ENCODE results near the gene LHFPL6.

LHFPL6 gene

DNA sequence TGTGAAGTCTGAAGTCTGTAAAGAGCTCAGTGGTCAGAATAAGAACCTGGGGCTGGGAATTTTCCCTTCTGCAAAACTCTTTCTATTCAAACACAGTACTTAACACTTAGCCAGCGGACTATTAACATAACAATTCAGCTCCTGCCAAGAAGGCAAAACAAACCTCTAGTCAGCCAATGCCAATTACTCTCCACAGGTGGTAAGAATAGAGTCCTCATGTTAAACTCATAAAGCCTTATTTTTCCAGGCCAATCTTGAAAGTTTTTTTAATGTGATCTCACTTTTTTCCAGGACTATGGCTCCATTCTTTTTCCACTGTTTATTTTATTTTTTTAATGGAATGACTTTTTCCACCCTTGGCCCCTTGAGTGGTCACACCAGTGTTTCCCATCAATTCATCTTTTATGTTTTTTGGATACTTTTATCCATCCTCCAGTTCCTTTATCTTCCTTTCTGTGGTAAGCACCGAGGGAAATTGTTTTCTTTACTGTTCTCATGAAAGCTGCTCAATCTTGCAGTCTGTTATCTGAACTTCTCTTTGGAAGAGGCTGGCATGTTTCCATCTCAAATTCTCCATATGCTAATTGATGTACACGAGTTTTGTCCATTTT, 217.3 kb downstream of the LHFPL6 start:
- DNase-seq (ENCODE audit: low read depth in 2 of 2), result no peak

DNA sequence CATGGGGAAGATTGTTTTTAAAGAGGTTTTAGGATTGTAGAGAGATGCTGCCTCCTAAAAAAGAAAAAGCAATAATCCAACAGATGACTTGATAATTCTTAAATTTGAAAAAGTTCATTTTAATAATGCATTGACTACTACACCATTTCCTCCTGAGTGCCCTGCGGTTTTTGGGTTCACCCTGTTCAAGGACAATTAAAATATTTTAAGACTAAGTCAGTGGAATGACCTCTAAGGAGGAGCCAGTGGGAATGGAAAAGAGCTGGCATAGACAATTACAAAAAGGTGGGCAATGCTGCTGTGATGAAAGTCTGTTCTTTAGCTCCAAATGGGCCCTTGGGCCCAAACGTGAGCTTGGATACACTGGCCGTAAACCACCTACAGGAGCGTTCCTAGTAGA, 217.8 kb downstream of the LHFPL6 start:
- no peak for DNase-seq (ENCODE audit: low read depth in 2 of 2)

DNA sequence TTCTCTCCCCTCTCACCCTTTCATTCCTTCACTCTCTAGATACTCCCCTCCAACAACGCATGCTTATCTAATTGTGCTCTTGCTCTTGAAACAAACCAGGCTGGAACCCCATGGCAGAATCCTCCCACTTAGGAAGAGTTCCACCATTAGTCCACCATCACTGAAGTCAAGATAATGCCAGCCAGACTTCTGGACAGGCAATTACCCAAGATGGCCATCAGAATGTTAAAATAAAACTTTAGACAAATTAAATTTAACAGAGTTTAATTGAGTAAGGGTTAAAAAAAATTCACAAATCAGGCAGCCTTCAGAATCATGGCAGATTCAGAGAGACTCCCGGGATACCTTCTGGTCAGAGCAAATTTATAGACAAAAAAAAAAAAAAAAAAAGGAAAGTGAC, 221.5 kb downstream of the LHFPL6 start:
- DNase-seq (ENCODE audit: low read depth in 2 of 2), result no peak

GRCh38 chr13:39379667-39380655, 223.0 kb downstream of the LHFPL6 start:
- no peak for DNase-seq (ENCODE audit: low read depth in 2 of 2)

DNA sequence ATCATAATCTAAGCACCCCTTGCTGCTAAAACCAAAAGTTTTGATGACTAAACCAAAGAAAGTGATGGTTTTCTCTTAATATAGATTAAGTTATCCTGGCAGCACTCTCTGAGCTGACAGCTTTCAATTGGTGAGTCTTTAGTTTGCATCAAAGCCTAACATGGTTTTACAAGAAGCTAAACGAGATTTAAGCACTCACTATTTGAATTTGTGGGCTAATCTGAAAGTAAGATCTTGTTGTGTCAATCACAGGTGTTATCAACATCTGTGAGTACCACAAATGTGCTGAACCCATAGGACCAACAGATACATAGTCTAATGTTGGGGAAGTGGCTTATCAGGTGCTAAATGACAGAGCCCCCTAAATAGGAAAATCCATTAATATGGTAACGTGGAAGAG, 223.9 kb downstream of the LHFPL6 start:
- DNase-seq (ENCODE audit: low read depth in 2 of 2), result no peak

- no peak for DNase-seq (ENCODE audit: low read depth in 2 of 2)
Observed at GRCh38 chr13:39378306-39378705, 224.7 kb downstream of the LHFPL6 start.

DNA sequence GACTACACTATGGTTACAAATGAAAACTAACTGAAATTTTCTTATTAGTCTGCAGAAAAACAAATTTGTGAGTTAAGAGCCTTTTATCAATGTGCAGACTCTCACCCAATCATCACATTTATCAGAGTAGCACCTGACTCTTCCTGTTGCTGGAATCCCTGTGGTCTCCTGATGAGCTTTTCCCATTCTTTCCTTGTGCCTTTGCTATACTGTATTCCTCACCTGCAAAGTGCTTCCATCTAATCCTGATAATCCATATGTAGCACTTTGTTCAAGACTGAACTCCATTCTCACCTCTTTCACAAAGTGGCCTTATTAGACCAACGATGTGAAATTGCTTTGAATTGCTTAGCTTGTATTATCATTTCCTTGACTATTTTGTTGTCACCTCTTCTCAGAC, 225.3 kb downstream of the LHFPL6 start:
- no peak for DNase-seq (ENCODE audit: low read depth in 2 of 2)

DNA sequence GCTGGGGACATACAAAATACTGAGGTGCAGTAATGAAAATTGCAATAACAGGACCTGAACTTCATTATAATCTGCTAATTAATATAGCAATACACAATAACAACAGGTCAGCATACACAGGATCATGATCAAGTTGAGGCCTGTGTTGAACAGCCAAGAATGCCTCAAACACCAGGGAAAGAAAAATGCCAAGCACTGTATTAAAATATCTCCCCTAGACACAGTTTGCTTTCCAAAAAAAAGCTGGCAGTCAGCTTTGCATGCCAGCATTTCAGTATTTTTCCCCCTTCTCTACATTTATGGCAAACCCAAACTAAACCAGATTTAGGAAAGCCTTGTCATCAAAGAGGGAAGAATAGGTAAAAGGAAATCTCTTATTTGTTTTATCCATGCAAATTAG, 226.9 kb downstream of the LHFPL6 start:
- no peak for DNase-seq (ENCODE audit: low read depth in 2 of 2)

- no peak for DNase-seq (ENCODE audit: low read depth in 2 of 2)
Observed at GRCh38 chr13:39375601-39376000, 227.4 kb downstream of the LHFPL6 start.

DNA sequence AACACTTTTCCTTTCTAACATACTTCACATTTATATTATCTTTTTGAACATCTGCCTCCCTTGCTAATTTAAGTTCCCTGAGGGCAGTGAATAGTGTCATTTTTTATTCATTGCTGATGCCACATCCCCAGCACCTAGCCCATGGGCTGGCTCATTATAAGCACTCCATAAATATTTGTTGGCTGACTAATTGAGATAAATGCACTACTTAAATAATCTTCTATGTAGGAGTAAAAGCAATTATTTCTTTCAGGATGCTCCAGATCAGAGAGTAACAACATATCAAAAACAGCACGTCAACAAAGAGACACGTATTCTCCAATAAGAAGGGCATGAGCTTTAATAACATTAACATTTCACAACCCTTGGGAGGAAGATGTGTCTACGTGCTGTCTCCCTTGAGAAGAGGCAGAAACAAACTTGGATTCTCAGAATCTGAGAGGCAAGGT, 228.2 kb downstream of the LHFPL6 start:
- DNase-seq (ENCODE audit: low read depth in 2 of 2), result no peak

GRCh38 chr13:39373145-39373544, 229.8 kb downstream of the LHFPL6 start:
- no peak for DNase-seq (ENCODE audit: low read depth in 2 of 2)

GRCh38 chr13:39371706-39372105, 231.3 kb downstream of the LHFPL6 start:
- no peak for DNase-seq (ENCODE audit: low read depth in 2 of 2)

GRCh38 chr13:39370554-39370953, 232.4 kb downstream of the LHFPL6 start:
- DNase-seq (ENCODE audit: low read depth in 2 of 2), result no peak

DNA sequence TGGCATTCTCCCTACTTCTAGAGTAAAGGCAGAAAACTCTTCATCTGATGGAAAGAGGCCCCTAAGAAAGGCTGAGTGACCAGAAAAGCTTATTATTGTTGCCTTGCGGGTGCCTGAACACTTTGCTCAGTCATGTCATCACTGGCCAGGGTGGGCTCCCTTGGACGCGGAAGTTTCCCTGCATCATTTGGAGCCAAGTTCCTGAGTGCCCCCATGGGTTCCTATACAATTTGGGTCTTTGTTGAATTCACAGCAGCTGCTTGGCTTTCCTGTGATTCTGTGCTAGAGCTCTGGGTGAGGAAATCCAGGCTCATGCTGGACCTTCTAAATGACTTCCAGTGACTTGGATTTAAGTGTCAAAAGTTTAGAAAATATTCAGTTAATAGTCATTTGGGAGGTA, 232.9 kb downstream of the LHFPL6 start:
- no peak for DNase-seq (ENCODE audit: low read depth in 2 of 2)

- no peak for DNase-seq (ENCODE audit: low read depth in 2 of 2)
Observed at GRCh38 chr13:39369161-39369890, 233.7 kb downstream of the LHFPL6 start.

DNA sequence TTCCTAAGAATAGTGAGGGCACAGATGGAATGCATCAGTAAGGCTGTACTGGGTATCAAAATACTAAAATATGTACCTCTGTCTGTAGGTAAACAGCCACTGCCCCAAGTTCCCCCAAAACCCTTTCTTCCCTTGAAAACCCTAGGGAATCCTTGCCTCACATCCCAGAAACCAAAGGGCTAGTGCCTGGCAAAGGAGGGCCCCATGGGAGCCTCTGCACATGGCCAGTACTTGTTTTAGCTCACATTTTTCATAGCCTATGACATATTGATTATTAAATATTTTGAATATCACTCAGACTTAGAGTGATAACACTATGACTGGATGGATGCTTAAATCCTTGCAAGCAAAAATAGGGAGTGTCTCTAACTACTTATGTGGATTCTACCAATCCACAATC, 237.1 kb downstream of the LHFPL6 start:
- DNase-seq (ENCODE audit: low read depth in 2 of 2), result no peak

DNA sequence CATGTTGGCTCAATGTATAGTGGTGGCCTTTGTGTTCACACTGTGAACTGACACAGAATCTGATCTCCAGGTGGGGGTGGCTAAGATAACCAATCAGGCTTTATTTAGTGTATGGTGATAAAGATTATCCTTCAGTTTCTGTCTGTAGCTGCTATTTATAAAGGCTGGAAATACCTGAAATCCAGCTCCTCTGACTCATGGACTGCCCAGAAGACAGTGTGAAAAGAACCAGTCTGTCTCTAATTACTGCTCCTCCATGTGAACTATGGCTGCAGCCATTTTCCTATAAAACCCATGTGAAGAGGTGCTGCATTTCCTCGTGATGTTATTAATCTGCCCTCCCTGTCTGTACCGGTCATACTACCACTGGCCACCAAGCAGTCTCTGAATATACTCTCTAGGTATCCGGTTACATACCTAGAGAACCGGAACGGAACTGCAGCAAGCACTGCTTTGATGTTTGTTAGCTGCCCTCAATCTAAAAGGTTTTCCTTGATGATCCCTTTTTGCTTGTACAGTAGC, 238.0 kb downstream of the LHFPL6 start:
- DNase-seq (ENCODE audit: low read depth in 2 of 2), result no peak

GRCh38 chr13:39363382-39363772, 239.6 kb downstream of the LHFPL6 start:
- DNase-seq (ENCODE audit: low read depth in 2 of 2), result no peak

GRCh38 chr13:39362652-39363381, 240.2 kb downstream of the LHFPL6 start:
- no peak for DNase-seq (ENCODE audit: low read depth in 2 of 2)

- DNase-seq (ENCODE audit: low read depth in 2 of 2), result no peak
Observed at GRCh38 chr13:39353988-39354387, 249.0 kb downstream of the LHFPL6 start.

GRCh38 chr13:39350461-39350881, 252.5 kb downstream of the LHFPL6 start:
- DNase-seq (ENCODE audit: low read depth in 2 of 2), result no peak

Measured in stimulated activated CD8-positive, alpha-beta memory T cell treated with anti-CD3 and anti-CD28 coated beads, Interleukin-15, amount 100 ng/mL, for 4 hours (primary cell).